Measurements from ENCODE around the gene NSMCE3.

NSMCE3 gene

GRCh38 chr15:29299784-29300183, 30.2 kb upstream of the NSMCE3 start:
- ATAC-seq, result no peak
- no peak for TF ChIP-seq PPARA (CRISPR knock-in tag; IDR thresholded peaks at IDR 0.05; ENCODE audit: borderline replicate concordance)
- TF ChIP-seq SNAI2 (CRISPR knock-in tag; IDR thresholded peaks at IDR 0.05), result no peak

DNA sequence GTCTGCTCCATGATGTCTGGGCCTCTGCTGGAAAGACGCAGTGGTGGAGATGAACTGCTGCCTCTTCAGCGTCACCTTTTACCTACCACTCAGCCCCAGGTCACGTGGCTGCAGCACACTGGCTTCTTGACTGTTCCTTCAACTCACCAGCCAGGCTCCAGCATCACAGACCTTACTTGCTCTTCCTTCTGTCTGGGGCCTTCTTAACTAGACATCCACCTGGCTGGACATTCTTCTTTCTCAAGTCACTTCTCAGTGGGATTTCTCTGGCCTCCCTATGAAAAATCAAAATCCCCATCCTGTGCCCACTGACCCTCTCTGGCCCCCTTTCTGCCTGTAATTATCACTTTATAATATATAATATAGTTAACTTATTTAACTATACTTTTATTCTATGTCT, 29.7 kb upstream of the NSMCE3 start:
- TF ChIP-seq ISL1 (CRISPR knock-in tag; IDR thresholded peaks at IDR 0.05) (no peak), PATZ1 (CRISPR knock-in tag; IDR thresholded peaks at IDR 0.05; ENCODE audit: borderline replicate concordance) (no peak), ZNF70 (CRISPR knock-in tag; IDR thresholded peaks at IDR 0.05) (no peak), CSDC2 (CRISPR knock-in tag; IDR thresholded peaks at IDR 0.05) (no peak), GLIS3 (CRISPR knock-in tag; IDR thresholded peaks at IDR 0.05) (no peak), TCF4 (CRISPR knock-in tag; IDR thresholded peaks at IDR 0.05; ENCODE audit: borderline replicate concordance) (no peak), POU6F1 (CRISPR knock-in tag; IDR thresholded peaks at IDR 0.05; ENCODE audit: borderline replicate concordance, low read depth) (no peak), PPARA (CRISPR knock-in tag; IDR thresholded peaks at IDR 0.05; ENCODE audit: borderline replicate concordance) (no peak)
- ATAC-seq, result no peak

DNA sequence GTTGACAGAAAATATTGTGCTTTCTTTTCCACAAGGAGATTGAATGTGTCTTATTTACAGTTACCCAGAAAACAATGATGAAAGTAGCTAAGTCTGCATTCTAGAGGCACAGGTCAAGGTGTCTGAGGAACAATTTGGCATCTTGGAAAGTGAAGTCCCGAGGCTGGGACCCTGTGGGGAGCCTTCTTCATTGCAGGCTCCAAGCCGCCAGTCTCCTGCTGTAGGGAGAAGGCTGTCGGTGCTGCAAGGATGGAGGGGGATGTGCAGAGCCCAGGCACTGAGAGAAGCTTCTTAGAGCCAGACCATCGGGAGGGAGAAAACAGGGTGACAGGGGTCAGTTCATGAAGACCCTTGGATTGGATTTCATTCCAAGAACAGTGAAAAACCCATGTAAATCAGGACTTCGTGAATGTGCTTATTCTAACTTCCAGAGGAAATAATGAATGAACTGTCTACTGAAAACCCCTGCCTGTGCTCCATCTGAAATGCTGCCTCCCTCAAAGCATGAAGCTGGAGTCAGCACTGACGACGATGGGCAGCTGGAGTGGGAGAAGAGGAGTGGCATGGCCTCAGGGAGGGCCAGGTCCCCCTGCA, 25.2 kb upstream of the NSMCE3 start:
- no peak for ATAC-seq

More for the DNA sequence above, 25.2 kb upstream of the NSMCE3 start:
- no peak for TF ChIP-seq ZC3H10 (CRISPR knock-in tag; IDR thresholded peaks at IDR 0.05)
- TF ChIP-seq ZNF70 (CRISPR knock-in tag; IDR thresholded peaks at IDR 0.05), result no peak
- no peak for TF ChIP-seq ZFP3 (CRISPR knock-in tag; IDR thresholded peaks at IDR 0.05)
- no peak for TF ChIP-seq CSRNP3 (CRISPR knock-in tag; IDR thresholded peaks at IDR 0.05)
- TF ChIP-seq TCF4 (CRISPR knock-in tag; IDR thresholded peaks at IDR 0.05; ENCODE audit: borderline replicate concordance), result no peak
- no peak for TF ChIP-seq ISL1 (CRISPR knock-in tag; IDR thresholded peaks at IDR 0.05)
- TF ChIP-seq OSR1 (CRISPR knock-in tag; IDR thresholded peaks at IDR 0.05), result no peak
- TF ChIP-seq ZNF8 (CRISPR knock-in tag; IDR thresholded peaks at IDR 0.05), result no peak
- no peak for TF ChIP-seq ARNTL (CRISPR knock-in tag; IDR thresholded peaks at IDR 0.05; ENCODE audit: borderline replicate concordance, low read depth)
- TF ChIP-seq ZNF565 (CRISPR knock-in tag; conservative IDR thresholded peaks at IDR 0.05; ENCODE audit: low read depth), result no peak
- TF ChIP-seq SNAI2 (CRISPR knock-in tag; IDR thresholded peaks at IDR 0.05), result no peak
- no peak for TF ChIP-seq ESRRG (CRISPR knock-in tag; IDR thresholded peaks at IDR 0.05)
- no peak for TF ChIP-seq RARB (CRISPR knock-in tag; IDR thresholded peaks at IDR 0.05)
- TF ChIP-seq PATZ1 (CRISPR knock-in tag; IDR thresholded peaks at IDR 0.05; ENCODE audit: borderline replicate concordance), result no peak
- no peak for TF ChIP-seq ZFP30 (CRISPR knock-in tag; IDR thresholded peaks at IDR 0.05)
- TF ChIP-seq, protein P1, sequence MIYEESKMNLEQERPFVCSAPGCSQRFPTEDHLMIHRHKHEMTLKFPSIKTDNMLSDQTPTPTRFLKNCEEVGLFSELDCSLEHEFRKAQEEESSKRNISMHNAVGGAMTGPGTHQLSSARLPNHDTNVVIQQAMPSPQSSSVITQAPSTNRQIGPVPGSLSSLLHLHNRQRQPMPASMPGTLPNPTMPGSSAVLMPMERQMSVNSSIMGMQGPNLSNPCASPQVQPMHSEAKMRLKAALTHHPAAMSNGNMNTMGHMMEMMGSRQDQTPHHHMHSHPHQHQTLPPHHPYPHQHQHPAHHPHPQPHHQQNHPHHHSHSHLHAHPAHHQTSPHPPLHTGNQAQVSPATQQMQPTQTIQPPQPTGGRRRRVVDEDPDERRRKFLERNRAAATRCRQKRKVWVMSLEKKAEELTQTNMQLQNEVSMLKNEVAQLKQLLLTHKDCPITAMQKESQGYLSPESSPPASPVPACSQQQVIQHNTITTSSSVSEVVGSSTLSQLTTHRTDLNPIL (CRISPR knock-in tag; IDR thresholded peaks at IDR 0.05; ENCODE audit: low read depth), result no peak

Measured in SK-N-SH treated with all-trans-retinoic acid at 6 μM for 48 hours (cell line).